Upper lobe of left lung (tissue), 6 donors: ENCODE results near the gene PAGE2. TPM values are rescaled to one million over a fixed set of nuclear protein-coding genes. Genes with fewer than 3 reads are reported as not detected.
"Not testable (repeated sequence)": the region's sequence is repeated elsewhere in the genome, so short reads cannot be mapped to it uniquely, and the experiment has no call there.

ENCODE experiments used
- ATAC-seq, 2 donors: fragments of 200-7000 bp; cut with Tn5 transposase; one replicate each; pipeline ENCODE4 v1.9.1; 2022; ENCODE audit warnings: mild to moderate bottlenecking in 2 of 2, moderate library complexity in 2 of 2; ENCODE audit not compliant: low FRiP score in 2 of 2
- DNase-seq, 2 donors: peaks; one replicate each; pipeline ENCODE4 v3.0.0-alpha.2; 2019 to 2020
- H3K27ac ChIP-seq, 4 donors: fragments of 200-600 bp; sonication (generic); one replicate each; pipeline ENCODE4 v1.5.1; 2016 to 2019
- H3K27me3 ChIP-seq, 4 donors: fragments of 200-600 bp; sonication (generic); one replicate each; pipeline ENCODE4 v1.5.1; 2017 to 2019
- H3K36me3 ChIP-seq, 4 donors: fragments of 200-600 bp; sonication (generic); one replicate each; pipeline ENCODE4 v1.5.1; 2016 to 2019
- H3K4me1 ChIP-seq, 4 donors: fragments of 200-600 bp; sonication (generic); one replicate each; pipeline ENCODE4 v1.5.1; 2018 to 2019
- H3K4me3 ChIP-seq, 4 donors: fragments of 200-600 bp; sonication (generic); one replicate each; pipeline ENCODE4 v1.5.1; 2017 to 2019; ENCODE audit warnings: mild to moderate bottlenecking in 2 of 4, moderate library complexity in 1 of 4
- H3K9me3 ChIP-seq, 4 donors: fragments of 200-600 bp; sonication (generic); one replicate each; pipeline ENCODE4 v1.5.1; 2018 to 2019
- CTCF ChIP-seq, 6 experiments: fragments of 450-650 bp in 4 of 6; fragments of 200-600 bp in 2 of 6; sonication (generic) in 2 of 6; IDR thresholded peaks; one replicate each; pipeline ENCODE4 v1.5.1; 2016 to 2019; ENCODE audit warnings: antibody characterized with exemption in 6 of 6
- EP300 ChIP-seq, 4 donors: sonication (generic); formaldehyde crosslinking; IDR thresholded peaks; one replicate each; pipeline ENCODE4 v1.5.1; 2017; ENCODE audit warnings: antibody characterized with exemption in 4 of 4, control low read depth in 2 of 4
- POLR2A ChIP-seq, 4 donors: fragments of 450-650 bp; IDR thresholded peaks; one replicate each; pipeline ENCODE4 v1.5.1; 2016 to 2017; ENCODE audit warnings: antibody characterized with exemption in 4 of 4, mild to moderate bottlenecking in 2 of 4
- POLR2AphosphoS5 ChIP-seq, 2 donors: sonication (generic); formaldehyde crosslinking; IDR thresholded peaks; one replicate each; pipeline ENCODE4 v1.5.1; 2017; ENCODE audit warnings: antibody characterized with exemption in 2 of 2
- WGBS, 2 donors: methylation state at CpG; one replicate each; pipeline ENCODE4 v1.1.5; 2017 to 2018; 5-methylcytosine and 5-hydroxymethylcytosine counted together
- total RNA-seq, 6 donors: library from RNA; depleted of rRNA in 4 of 6; stranded (reverse); fragments of >200 nt in 4 of 6; gene quantifications; one replicate each; pipeline versions ENCODE4 v1.1.0 to v1.2.1, GENCODE V29; 2016 to 2021
- donor health status: DM: no; HTN: no; CAD: no; lungs with moderate emphysema.
- donor health status: DM: no; HTN: yes; CAD: no; lungs with severe emphysema.

PAGE2 gene
- total RNA-seq, 6 donors from 2014 or later, result not detected

- no peak for ATAC-seq
- no peak for DNase-seq
- Histone ChIP-seq H3K4me3 (no peak overlapping the region), H3K9me3 (no peaks in the 10 kb centered on the region), H3K27ac (no peak overlapping the region), H3K36me3 (no peaks in the 10 kb centered on the region), H3K27me3 (no peaks in the 10 kb centered on the region), H3K4me1 (no peaks in the 10 kb centered on the region)
- TF ChIP-seq CTCF (IDR thresholded peaks at IDR 0.05) (no peak), POLR2A (IDR thresholded peaks at IDR 0.05) (no peak), EP300 (IDR thresholded peaks at IDR 0.05) (no peak), POLR2AphosphoS5 (IDR thresholded peaks at IDR 0.05) (no peak)
Measured at GRCh38 chrX:55132416-55132815, 43.6 kb downstream of the PAGE2 start.

- no peaks in the 10 kb centered on the region for H3K36me3 ChIP-seq
- H3K9me3 ChIP-seq, result no peaks in the 10 kb centered on the region
- TF ChIP-seq POLR2AphosphoS5 (IDR thresholded peaks at IDR 0.05) (no peak), POLR2A (IDR thresholded peaks at IDR 0.05) (no peak), EP300 (IDR thresholded peaks at IDR 0.05) (no peak), CTCF (IDR thresholded peaks at IDR 0.05) (peak; percentile 43 to 67 (median 50))
- no peaks in the 10 kb centered on the region for H3K4me1 ChIP-seq
- no peak overlapping the region for H3K4me3 ChIP-seq
- no peaks in the 10 kb centered on the region for H3K27me3 ChIP-seq
- WGBS, 2 donors, result 0 to 17% methylated on average over 1 of the region's 1 CpG
- DNase-seq (peak in 1 of 2 donors; percentile 23), ATAC-seq (no peak)
- H3K27ac ChIP-seq, result no peak overlapping the region
Measured at GRCh38 chrX:55135171-55135570, 46.4 kb downstream of the PAGE2 start.

GRCh38 chrX:55140800-55141199 is 52.0 kb downstream of the PAGE2 start:
- H3K4me3 ChIP-seq, H3K36me3 ChIP-seq, H3K27me3 ChIP-seq, H3K4me1 ChIP-seq, DNase-seq, ATAC-seq, H3K9me3 ChIP-seq, H3K27ac ChIP-seq: not testable (repeated sequence)
- 67 to 85% methylated on average over 1 of the region's 1 CpG for WGBS, 2 donors

Other genes starting within 250 kb of the PAGE2 start
- gene TRO, start 168.2 kb upstream of the PAGE2 start, total RNA-seq, result 1 to 10 TPM; 2.0 to 9.4 (median 4.8) TPM
- under 1 TPM in 2 of 6 donors, not detected in 4; 0.31 to 0.33 TPM for gene PFKFB1, start 94.8 kb upstream of the PAGE2 start, total RNA-seq
- gene APEX2, start 88.7 kb upstream of the PAGE2 start, total RNA-seq, result 10 to 100 TPM in 4 of 6 donors, 1 to 10 TPM in 2; 9.4 to 17.3 (median 12.9) TPM
- gene ALAS2, start 58.0 kb upstream of the PAGE2 start, total RNA-seq, result 1 to 10 TPM in 4 of 6 donors, under 1 TPM in 1, not detected in 1; 0.23 to 4.1 (median 2.6) TPM
- not detected for gene PAGE2B, start 14.0 kb upstream of the PAGE2 start, total RNA-seq
- gene PAGE5, start 131.3 kb downstream of the PAGE2 start, total RNA-seq, result under 1 TPM in 1 of 6 donors, not detected in 5; 0.43 TPM
- gene PAGE3, start 175.9 kb downstream of the PAGE2 start, total RNA-seq, result not detected